GM12872 (cell line): Measurements from ENCODE around the gene WEE1.

Source experiments
- TF ChIP-seq, protein P1 (sequence below): IDR thresholded peaks from 3 replicates; pipeline ENCODE4 v1.5.1; 2011; ENCODE audit warnings: low read depth, mild to moderate bottlenecking, low read length, moderate library complexity; ENCODE audit not compliant: insufficient read depth

The WEE1 gene

DNA sequence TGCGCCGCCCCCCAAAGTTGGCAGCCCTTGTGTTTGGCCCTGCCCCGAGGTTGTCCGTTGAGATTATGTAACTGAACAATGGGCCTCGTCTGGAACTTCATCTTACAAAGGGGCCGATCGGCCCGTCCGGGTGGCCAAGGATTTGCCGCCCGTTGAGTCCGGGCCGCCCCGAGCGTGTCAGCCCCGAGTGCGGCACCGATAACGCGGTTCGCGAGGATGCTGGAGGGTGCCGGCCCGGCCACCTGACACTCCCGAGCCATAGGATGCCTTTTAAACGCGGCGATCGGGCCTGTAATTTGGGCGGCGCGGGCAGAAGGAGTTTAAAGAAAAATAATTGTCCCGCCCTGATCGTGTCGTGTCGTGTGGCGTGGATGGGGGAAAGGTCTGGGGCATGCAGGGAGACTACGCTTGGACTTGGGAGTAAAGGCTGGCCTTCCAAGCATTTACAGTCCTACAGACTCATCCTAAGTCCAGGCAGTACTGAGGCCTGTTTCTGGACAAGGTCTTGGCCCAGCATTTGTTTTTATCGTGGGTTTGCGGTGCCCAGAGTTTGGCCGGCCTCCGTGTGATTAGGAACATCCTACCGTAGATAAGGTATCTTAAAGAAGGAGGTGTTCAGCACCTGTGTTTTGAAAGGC, 1.3 kb downstream of the WEE1 start:
- TF ChIP-seq, protein P1, sequence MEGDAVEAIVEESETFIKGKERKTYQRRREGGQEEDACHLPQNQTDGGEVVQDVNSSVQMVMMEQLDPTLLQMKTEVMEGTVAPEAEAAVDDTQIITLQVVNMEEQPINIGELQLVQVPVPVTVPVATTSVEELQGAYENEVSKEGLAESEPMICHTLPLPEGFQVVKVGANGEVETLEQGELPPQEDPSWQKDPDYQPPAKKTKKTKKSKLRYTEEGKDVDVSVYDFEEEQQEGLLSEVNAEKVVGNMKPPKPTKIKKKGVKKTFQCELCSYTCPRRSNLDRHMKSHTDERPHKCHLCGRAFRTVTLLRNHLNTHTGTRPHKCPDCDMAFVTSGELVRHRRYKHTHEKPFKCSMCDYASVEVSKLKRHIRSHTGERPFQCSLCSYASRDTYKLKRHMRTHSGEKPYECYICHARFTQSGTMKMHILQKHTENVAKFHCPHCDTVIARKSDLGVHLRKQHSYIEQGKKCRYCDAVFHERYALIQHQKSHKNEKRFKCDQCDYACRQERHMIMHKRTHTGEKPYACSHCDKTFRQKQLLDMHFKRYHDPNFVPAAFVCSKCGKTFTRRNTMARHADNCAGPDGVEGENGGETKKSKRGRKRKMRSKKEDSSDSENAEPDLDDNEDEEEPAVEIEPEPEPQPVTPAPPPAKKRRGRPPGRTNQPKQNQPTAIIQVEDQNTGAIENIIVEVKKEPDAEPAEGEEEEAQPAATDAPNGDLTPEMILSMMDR, result no peak

- TF ChIP-seq, protein P1, result no peak
Measured at GRCh38 chr11:9575260-9576240, 2.1 kb downstream of the WEE1 start.

- TF ChIP-seq, protein P1, result no peak
Measured at GRCh38 chr11:9576701-9577381, 3.4 kb downstream of the WEE1 start.

DNA sequence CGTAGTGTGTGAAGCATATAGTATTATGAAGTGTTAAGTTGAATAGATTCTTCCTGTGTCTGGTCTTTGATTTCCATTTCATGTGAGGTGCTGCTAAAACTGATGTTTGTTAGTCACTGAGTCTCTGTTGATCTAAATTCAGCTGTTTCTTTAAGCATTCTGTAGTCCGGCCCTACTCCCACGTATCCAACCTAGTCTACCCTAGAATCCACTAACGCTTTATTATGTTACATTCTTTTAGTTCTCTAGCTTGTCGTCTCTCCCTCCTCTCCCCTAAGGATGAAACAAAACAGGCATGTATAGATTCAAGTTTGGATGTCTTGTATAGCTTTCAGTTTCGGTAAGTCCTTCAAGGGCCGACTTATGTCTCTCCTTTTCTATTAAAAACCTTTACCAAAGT, 4.1 kb downstream of the WEE1 start:
- TF ChIP-seq, protein P1, result no peak

DNA sequence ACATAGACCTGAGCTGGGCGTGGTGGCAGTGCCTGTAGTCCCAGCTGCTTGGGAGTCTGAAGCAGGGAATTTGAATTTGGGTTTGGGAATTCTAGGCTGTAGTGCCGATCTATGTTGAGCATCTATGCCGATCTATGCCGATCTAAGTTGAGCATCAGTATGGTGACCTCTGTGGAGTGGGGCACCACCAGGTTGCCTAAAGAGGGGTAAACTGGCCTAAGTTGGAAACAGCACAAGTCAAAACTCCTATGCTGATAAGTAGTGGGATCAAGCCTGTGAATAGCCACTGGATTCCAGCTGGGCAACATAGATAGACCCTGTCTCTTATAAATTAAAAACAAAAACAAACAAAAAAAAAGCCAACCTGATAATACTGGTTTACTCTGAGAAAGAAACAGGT, 7.4 kb downstream of the WEE1 start:
- TF ChIP-seq, protein P1, result no peak

DNA sequence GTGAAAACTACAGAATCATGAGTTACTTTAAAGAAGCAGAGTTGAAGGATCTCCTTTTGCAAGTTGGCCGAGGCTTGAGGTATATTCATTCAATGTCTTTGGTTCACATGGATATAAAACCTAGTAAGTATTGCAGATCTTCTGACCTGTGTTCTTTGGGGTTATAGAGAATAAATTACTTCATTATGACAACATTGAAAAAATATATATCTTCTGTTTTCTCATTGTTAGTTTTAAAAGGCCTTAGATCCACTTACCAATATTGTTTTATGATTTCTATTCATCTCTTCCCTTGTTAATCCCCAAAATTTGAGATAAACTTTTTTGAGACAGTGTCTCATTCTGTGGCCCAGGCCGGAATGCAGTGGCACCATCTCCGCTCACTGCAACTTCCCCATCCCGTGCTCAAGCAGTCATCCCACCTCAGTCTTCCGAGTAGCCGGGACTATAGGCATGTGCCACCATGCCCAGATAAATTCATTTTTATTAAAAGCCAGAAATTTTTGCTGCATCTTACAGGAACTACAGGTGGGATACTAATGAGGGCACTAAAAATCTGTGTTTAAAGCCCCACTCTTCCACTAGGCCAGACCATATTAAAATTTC, 8.2 kb downstream of the WEE1 start:
- TF ChIP-seq, protein P1, result no peak

DNA sequence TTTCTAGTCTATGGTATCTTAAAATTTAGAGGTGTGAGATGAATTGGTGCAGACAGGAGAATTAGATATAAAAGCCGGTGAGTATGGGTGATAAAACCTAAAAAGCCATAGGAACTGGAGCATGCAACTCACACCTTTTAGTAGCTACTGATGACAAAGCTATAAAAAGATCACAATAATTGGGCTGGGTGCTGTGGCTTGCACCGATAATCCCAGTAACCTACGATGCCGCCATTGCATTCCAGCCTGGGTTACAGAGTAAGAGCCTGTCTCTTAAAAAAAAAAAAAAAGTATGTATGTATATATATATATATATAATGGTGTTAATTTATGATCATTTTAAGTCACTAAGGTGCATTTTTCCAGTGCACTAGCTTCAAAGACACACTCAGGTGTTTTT, 17.2 kb downstream of the WEE1 start:
- TF ChIP-seq, protein P1, result no peak
